ENCODE results near the gene STK32C.

STK32C gene

GRCh38 chr10:132206806-132207535, 100.8 kb downstream of the STK32C start:
- H3K4me3 ChIP-seq (replicated peaks; ENCODE audit: low read depth, low read length) = no peak overlapping the region
- TF ChIP-seq, protein P1, sequence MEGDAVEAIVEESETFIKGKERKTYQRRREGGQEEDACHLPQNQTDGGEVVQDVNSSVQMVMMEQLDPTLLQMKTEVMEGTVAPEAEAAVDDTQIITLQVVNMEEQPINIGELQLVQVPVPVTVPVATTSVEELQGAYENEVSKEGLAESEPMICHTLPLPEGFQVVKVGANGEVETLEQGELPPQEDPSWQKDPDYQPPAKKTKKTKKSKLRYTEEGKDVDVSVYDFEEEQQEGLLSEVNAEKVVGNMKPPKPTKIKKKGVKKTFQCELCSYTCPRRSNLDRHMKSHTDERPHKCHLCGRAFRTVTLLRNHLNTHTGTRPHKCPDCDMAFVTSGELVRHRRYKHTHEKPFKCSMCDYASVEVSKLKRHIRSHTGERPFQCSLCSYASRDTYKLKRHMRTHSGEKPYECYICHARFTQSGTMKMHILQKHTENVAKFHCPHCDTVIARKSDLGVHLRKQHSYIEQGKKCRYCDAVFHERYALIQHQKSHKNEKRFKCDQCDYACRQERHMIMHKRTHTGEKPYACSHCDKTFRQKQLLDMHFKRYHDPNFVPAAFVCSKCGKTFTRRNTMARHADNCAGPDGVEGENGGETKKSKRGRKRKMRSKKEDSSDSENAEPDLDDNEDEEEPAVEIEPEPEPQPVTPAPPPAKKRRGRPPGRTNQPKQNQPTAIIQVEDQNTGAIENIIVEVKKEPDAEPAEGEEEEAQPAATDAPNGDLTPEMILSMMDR (IDR thresholded peaks at IDR 0.05; ENCODE audit: low read length, missing control alignments) = no peak
- DNase-seq (ENCODE audit: low read depth) = no peak

DNA sequence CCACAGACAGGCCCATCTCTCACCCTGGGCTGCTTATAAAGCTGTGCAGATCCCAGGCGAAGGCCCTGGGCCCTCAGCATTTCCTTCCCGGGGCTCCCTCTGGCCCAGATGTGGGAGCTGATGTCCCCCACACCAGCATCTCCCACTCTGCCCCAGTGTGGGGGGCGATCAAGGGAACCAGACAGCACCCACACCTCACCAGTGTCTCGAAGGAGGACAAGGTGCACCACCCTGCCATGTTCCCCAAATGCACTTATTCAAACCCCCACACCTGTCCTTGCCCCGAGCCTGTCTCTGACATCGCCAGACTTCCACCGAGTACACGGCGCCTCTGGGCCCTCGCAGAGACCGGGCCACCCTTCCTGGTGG, 101.4 kb downstream of the STK32C start:
- no peak overlapping the region for H3K4me3 ChIP-seq (replicated peaks; ENCODE audit: low read depth, low read length)
- DNase-seq (ENCODE audit: low read depth) = no peak
- TF ChIP-seq, protein P1 (IDR thresholded peaks at IDR 0.05; ENCODE audit: low read length, missing control alignments) = no peak

GRCh38 chr10:132205650-132206376, 101.9 kb downstream of the STK32C start:
- no peak overlapping the region for H3K4me3 ChIP-seq (replicated peaks; ENCODE audit: low read depth, low read length)
- TF ChIP-seq, protein P1 (IDR thresholded peaks at IDR 0.05; ENCODE audit: low read length, missing control alignments) = no peak
- DNase-seq (ENCODE audit: low read depth) = no peak

DNA sequence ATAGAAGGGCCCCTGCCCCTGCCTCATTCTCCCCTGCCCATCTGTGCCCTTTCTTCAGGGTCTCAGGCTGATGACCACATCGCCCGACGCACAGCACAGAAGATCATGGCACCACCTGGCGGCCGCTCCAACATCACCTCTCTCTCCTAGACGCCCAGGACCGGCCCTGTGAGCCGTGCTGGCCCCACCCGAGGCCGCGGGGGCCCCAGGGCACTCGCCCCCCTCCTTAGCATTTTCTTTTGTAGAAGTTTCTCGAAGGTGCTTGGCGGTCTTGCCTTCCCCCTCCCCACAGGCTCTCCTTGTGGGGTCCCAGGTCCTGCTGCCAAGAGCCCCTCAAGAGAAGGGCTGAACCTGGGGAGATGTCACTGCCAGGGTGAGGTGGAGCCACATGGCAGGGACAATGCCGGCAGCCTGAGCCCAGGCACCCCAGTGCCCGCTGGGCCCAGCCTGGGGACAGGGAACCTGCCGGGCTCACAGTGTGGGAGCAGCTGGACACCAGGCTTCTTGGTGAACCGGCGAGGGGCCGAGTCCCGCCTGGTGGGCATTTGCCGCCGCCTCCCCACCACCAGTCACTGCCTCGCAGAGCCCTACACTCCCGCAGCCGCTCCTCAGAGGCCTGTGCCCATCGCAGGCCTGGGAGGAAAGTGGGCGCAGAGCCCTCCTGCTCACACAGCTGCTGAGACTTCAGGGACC, 102.8 kb downstream of the STK32C start:
- no peak for DNase-seq (ENCODE audit: low read depth)
- TF ChIP-seq, protein P1 (IDR thresholded peaks at IDR 0.05; ENCODE audit: low read length, missing control alignments) = no peak
- H3K4me3 ChIP-seq (replicated peaks; ENCODE audit: low read depth, low read length) = no peak overlapping the region

DNA sequence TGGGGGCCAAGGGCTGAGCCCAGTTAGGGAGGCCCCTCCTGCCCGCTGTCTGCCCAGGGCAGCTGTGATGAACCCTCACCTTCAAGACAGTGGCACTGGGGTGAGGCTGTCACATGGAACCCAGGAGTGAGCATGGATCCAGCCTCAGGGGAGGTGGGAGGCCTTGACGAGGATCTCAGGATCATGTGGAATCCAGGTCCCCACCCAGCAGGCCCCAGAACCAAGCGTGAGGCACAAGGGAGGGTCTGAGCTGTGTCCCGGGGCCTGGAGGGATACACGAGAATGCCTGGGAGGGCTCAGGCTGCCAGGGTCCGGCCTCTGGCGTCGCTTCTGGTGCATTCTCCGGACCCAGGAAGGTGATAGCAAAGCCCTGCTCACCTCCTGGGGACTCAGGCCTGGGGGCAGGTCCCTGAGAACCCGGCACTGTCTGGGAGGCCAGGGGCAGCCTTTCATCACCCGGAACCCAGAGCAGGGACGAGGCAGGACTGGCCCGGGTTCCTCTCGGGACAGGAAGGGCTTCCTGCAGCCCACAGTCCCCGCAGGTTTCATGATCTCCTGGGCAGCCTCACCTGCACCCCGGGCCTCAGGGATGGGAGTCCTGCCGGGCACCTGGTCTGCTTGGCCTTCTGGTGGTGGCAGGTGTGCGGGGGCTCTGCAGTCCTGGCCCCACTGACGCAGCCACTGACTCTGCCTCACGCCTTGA, 103.5 kb downstream of the STK32C start:
- DNase-seq (ENCODE audit: low read depth) = no peak
- no peak overlapping the region for H3K4me3 ChIP-seq (replicated peaks; ENCODE audit: low read depth, low read length)
- TF ChIP-seq, protein P1 (IDR thresholded peaks at IDR 0.05; ENCODE audit: low read length, missing control alignments) = no peak

DNA sequence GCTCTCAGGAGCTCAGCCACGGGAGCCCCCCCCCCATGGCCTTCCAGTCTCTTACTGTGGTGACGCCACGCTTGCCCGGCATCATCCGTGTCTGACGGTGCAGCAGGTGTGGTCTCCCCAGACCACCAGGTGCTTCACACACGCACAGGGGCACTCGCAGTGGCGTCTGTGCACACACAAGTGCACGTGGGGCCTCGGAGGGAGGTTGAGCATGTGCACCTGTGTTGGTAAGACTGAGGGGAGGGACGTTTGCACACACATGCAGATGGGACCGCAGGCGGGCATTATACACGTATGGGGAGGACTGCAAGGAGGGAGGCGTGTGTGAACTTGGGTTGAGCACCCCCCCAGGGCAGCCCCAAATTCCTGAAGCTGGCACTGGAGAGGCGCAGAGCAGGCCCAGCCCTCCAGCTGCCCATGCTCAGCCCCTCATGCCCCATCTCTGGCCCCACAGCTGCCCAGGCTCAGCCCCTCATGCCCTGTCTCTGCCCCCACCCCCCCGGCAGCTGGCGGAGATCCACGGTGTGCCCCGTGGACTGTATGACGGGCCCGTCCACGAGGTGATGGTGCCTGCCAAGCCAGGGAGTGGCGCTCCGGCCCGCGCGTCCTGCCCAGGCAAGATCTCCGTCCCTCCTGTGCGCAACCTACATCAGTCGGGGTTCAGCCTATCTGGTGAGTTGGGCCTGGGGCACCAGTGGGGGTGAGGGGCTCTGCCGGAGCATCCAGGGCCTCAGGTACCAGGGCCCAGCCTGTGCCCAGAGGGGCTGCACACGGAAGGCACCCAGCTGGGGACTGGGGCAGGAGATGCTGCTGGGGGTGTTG, 104.3 kb downstream of the STK32C start:
- no peak for DNase-seq (ENCODE audit: low read depth)
- H3K4me3 ChIP-seq (replicated peaks; ENCODE audit: low read depth, low read length) = no peak overlapping the region
- TF ChIP-seq, protein P1 (IDR thresholded peaks at IDR 0.05; ENCODE audit: low read length, missing control alignments) = no peak

Data from fibroblast of pulmonary artery (primary cell).